COLO829 (cell line): Measurements from ENCODE around the gene RNF152.

Source experiments
- DNase-seq: peaks from one replicate; pipeline ENCODE4 v3.0.0; 2012; ENCODE audit warnings: low spot score

The RNF152 gene

GRCh38 chr18:61892683-61893308, at the start of gene RNF152:
RNF152 (minus strand) TSS chr18:61893007; CDS start chr18:61816463, 76,544 bp downstream.
- DNase-seq = no peak

GRCh38 chr18:61941948-61942471, 49.2 kb upstream of the RNF152 start:
- DNase-seq = no peak

- DNase-seq = no peak
Observed at GRCh38 chr18:61939046-61939674, 46.4 kb upstream of the RNF152 start.

GRCh38 chr18:61935362-61935761, 42.6 kb upstream of the RNF152 start:
- no peak for DNase-seq

GRCh38 chr18:61931654-61932379, 39.0 kb upstream of the RNF152 start:
- DNase-seq = no peak

GRCh38 chr18:61929881-61930640, 37.3 kb upstream of the RNF152 start:
- DNase-seq = no peak

GRCh38 chr18:61926532-61926931, 33.7 kb upstream of the RNF152 start:
- DNase-seq = no peak

- DNase-seq = no peak
Observed at GRCh38 chr18:61924550-61924949, 31.7 kb upstream of the RNF152 start.

GRCh38 chr18:61922435-61922834, 29.6 kb upstream of the RNF152 start:
- no peak for DNase-seq

GRCh38 chr18:61921621-61922235, 28.9 kb upstream of the RNF152 start:
- DNase-seq = no peak

- no peak for DNase-seq
Observed at GRCh38 chr18:61917818-61918217, 25.0 kb upstream of the RNF152 start.

GRCh38 chr18:61912476-61912875, 19.7 kb upstream of the RNF152 start:
- no peak for DNase-seq

GRCh38 chr18:61910101-61910500, 17.3 kb upstream of the RNF152 start:
- DNase-seq = no peak

GRCh38 chr18:61908661-61909060, 15.9 kb upstream of the RNF152 start:
- DNase-seq = no peak

GRCh38 chr18:61901323-61901986, 8.6 kb upstream of the RNF152 start:
- DNase-seq = peak; percentile 66

GRCh38 chr18:61900504-61901281, 7.9 kb upstream of the RNF152 start:
- DNase-seq = no peak

GRCh38 chr18:61898640-61899101, 5.9 kb upstream of the RNF152 start:
- DNase-seq = no peak

GRCh38 chr18:61896757-61897156, 4.0 kb upstream of the RNF152 start:
- DNase-seq = no peak

GRCh38 chr18:61896118-61896517, 3.3 kb upstream of the RNF152 start:
- no peak for DNase-seq

- no peak for DNase-seq
Observed at GRCh38 chr18:61894751-61895524, 2.1 kb upstream of the RNF152 start.
